Stimulated activated CD4-positive, alpha-beta T cell treated with anti-CD3 and anti-CD28 coated beads, Interleukin-12 subunit alpha, Interleukin-12 subunit beta, amount 100 ng/mL, for 48 hours (primary cell): ENCODE results near the gene ZNFX1.

ENCODE experiments used
- DNase-seq, 3 donors: peaks; one replicate each; pipeline ENCODE4 v3.0.0-alpha.2; 2020; ENCODE audit warnings: low read depth in 2 of 3, low spot score in 1 of 3

The ZNFX1 gene

GRCh38 chr20:49279677-49280462 lies 2.0 kb upstream of the ZNFX1 start:
- DNase-seq = peak in 1 of 3 donors; percentile 6

GRCh38 chr20:49278818-49279676 lies 1.2 kb upstream of the ZNFX1 start:
- DNase-seq = peak in 2 of 3 donors; percentile 27 to 46

GRCh38 chr20:49277786-49278035 lies 146 bp downstream of the ZNFX1 start:
- DNase-seq = no peak

GRCh38 chr20:49276961-49277785 lies 684 bp downstream of the ZNFX1 start:
- DNase-seq = peak; percentile 56 to 60 (median 58)

GRCh38 chr20:49276161-49276960 lies 1.5 kb downstream of the ZNFX1 start:
- peak; percentile 31 to 47 (median 45) for DNase-seq

GRCh38 chr20:49275636-49276035 lies 2.2 kb downstream of the ZNFX1 start:
- no peak for DNase-seq

- no peak for DNase-seq
Observed at GRCh38 chr20:49275216-49275615, 2.6 kb downstream of the ZNFX1 start.

GRCh38 chr20:49273696-49274277 lies 4.1 kb downstream of the ZNFX1 start:
- no peak for DNase-seq

- no peak for DNase-seq
Observed at GRCh38 chr20:49272654-49273053, 5.2 kb downstream of the ZNFX1 start.

GRCh38 chr20:49270736-49271135 lies 7.1 kb downstream of the ZNFX1 start:
- DNase-seq = no peak

GRCh38 chr20:49270177-49270576 lies 7.7 kb downstream of the ZNFX1 start:
- no peak for DNase-seq

GRCh38 chr20:49268600-49269365 lies 9.1 kb downstream of the ZNFX1 start:
- DNase-seq = no peak

GRCh38 chr20:49267327-49267726 lies 10.5 kb downstream of the ZNFX1 start:
- no peak for DNase-seq

- no peak for DNase-seq
Observed at GRCh38 chr20:49262444-49262843, 15.4 kb downstream of the ZNFX1 start.

GRCh38 chr20:49261173-49261572 lies 16.7 kb downstream of the ZNFX1 start:
- DNase-seq = no peak

- no peak for DNase-seq
Observed at GRCh38 chr20:49260218-49260617, 17.6 kb downstream of the ZNFX1 start.

- DNase-seq = no peak
Observed at GRCh38 chr20:49259799-49260198, 18.1 kb downstream of the ZNFX1 start.

GRCh38 chr20:49259284-49259683 lies 18.6 kb downstream of the ZNFX1 start:
- no peak for DNase-seq

GRCh38 chr20:49256261-49256660 lies 21.6 kb downstream of the ZNFX1 start:
- DNase-seq = no peak
